ENCODE measurements around the gene EXOC2. TPM values are rescaled to one million over a fixed set of nuclear protein-coding genes. Genes with fewer than 3 reads are reported as not detected.

EXOC2 gene
- total RNA-seq, result 57.3 and 62.9 TPM in 2 replicates

- DNase-seq, result peak; percentile 88
Observed at GRCh38 chr6:692858-693722, at the start of gene EXOC2. Gene EXOC2, minus strand, starts transcription at chr6:693139. Its CDS starts 55,321 bp downstream, at chr6:637818.

GRCh38 chr6:741410-742339 lies 48.7 kb upstream of the EXOC2 start:
- DNase-seq, result no peak

- DNase-seq, result no peak
Observed at GRCh38 chr6:736657-737446, 43.9 kb upstream of the EXOC2 start.

- DNase-seq, result no peak
Observed at GRCh38 chr6:733431-734219, 40.7 kb upstream of the EXOC2 start.

- no peak for DNase-seq
Observed at GRCh38 chr6:731924-732323, 39.0 kb upstream of the EXOC2 start.

- no peak for DNase-seq
Observed at GRCh38 chr6:729606-730320, 36.8 kb upstream of the EXOC2 start.

- no peak for DNase-seq
Observed at GRCh38 chr6:727856-728255, 34.9 kb upstream of the EXOC2 start.

GRCh38 chr6:723540-723939 lies 30.6 kb upstream of the EXOC2 start:
- DNase-seq, result no peak

GRCh38 chr6:722608-723007 lies 29.7 kb upstream of the EXOC2 start:
- no peak for DNase-seq

- peak; percentile 90 for DNase-seq
Observed at GRCh38 chr6:722077-722524, 29.2 kb upstream of the EXOC2 start.

GRCh38 chr6:718345-718744 lies 25.4 kb upstream of the EXOC2 start:
- DNase-seq, result no peak

GRCh38 chr6:717135-717534 lies 24.2 kb upstream of the EXOC2 start:
- no peak for DNase-seq

- DNase-seq, result no peak
Observed at GRCh38 chr6:715709-716491, 23.0 kb upstream of the EXOC2 start.

GRCh38 chr6:714100-714499 lies 21.2 kb upstream of the EXOC2 start:
- DNase-seq, result peak; percentile 38

GRCh38 chr6:713351-713750 lies 20.4 kb upstream of the EXOC2 start:
- no peak for DNase-seq

- DNase-seq, result no peak
Observed at GRCh38 chr6:712805-713204, 19.9 kb upstream of the EXOC2 start.

GRCh38 chr6:711925-712324 lies 19.0 kb upstream of the EXOC2 start:
- DNase-seq, result peak; percentile 82

GRCh38 chr6:710601-711571 lies 17.9 kb upstream of the EXOC2 start:
- DNase-seq, result peak; percentile 78

- no peak for DNase-seq
Observed at GRCh38 chr6:709471-710056, 16.6 kb upstream of the EXOC2 start.

All from dermis blood vessel endothelial cell (primary cell).